Ureter (tissue), 1 donor: Measurements from ENCODE around the gene ACOT2. TPM values are rescaled to one million over a fixed set of nuclear protein-coding genes. Genes with fewer than 3 reads are reported as not detected.
A peak's percentile ranks its signal among the peaks of the same experiment; 100 is the strongest.
"Not testable (repeated sequence)": the region's sequence is repeated elsewhere in the genome, so short reads cannot be mapped to it uniquely, and the experiment has no call there.

Experiments
- DNase-seq: peaks from one replicate; pipeline ENCODE4 v3.0.0-alpha.2; 2020; ENCODE audit warnings: low spot score
- total RNA-seq: library from RNA; stranded (reverse); gene quantifications from one replicate; pipeline ENCODE4 v1.2.4, GENCODE V29; 2023
- donor health status: DM: yes; HTN: yes; CAD: no.

The ACOT2 gene
- total RNA-seq = 23.7 TPM

- DNase-seq = peak; percentile 82
These were observed at the start of gene ACOT2 for GRCh38 chr14:73569185-73569958. ACOT2 (plus strand) TSS chr14:73569213; CDS start chr14:73569241, 28 bp downstream.

- no peak for DNase-seq
These were observed 47.8 kb upstream of the ACOT2 start for GRCh38 chr14:73521229-73521628.

DNA sequence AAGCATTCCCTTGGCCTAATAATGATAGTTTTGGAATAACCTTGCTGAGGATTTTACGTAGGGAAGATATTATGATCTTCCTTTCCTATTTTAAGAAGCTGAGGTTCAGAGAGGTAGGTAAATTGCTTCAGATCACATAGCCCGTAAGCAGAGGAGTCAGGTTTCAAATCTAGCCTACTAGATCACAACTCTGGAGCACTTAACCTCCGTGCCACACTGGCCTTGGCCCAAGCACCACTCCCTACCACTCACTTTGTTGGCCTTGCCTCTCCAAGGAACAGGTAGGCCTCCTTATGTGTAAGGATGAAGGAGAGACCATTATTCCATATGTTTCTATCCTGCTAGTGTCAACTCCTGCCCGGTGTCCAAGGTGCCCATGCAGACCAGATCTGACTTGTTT, 44.5 kb upstream of the ACOT2 start:
- DNase-seq = no peak

- DNase-seq = no peak
These were observed 42.7 kb upstream of the ACOT2 start for GRCh38 chr14:73526036-73526984.

DNA sequence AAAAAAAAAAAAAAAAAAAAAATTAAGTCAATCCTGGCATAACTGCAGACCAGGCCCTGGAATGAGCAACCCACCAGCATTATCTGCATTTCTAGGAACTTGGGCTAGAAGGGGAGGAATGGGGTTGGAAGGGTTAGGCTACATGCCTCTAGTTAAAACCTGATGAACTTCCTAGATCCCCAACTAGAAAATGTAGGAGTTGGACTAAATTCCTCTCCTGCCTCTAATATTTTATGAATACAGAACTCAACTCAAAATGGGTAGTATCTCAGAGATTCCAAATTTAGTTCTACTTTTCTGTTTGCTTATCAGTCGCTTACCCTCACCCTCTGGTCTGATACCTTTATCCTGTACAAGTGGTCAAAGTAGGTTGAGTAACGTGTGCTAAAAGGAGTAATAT, 39.7 kb upstream of the ACOT2 start:
- not testable (repeated sequence) for DNase-seq

DNA sequence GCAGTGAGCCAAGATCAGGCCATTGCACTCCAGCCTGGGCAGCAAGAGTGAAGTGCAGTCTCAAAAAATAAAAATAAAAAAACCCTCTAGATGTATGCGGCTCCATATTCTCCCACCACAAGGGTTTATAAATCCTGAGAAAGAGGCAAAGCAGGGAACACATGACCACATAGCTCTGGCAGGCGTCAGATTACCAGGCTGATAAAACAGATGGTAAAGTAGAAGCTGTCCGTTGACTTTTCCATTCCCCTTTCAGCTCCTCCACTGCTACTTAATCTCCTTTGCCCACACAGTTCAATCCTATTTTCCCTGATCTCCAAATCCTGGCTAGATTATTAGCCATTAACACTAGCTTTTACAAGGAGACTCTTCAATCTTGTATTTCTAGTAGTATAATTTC, 37.0 kb upstream of the ACOT2 start:
- DNase-seq = not testable (repeated sequence)

DNA sequence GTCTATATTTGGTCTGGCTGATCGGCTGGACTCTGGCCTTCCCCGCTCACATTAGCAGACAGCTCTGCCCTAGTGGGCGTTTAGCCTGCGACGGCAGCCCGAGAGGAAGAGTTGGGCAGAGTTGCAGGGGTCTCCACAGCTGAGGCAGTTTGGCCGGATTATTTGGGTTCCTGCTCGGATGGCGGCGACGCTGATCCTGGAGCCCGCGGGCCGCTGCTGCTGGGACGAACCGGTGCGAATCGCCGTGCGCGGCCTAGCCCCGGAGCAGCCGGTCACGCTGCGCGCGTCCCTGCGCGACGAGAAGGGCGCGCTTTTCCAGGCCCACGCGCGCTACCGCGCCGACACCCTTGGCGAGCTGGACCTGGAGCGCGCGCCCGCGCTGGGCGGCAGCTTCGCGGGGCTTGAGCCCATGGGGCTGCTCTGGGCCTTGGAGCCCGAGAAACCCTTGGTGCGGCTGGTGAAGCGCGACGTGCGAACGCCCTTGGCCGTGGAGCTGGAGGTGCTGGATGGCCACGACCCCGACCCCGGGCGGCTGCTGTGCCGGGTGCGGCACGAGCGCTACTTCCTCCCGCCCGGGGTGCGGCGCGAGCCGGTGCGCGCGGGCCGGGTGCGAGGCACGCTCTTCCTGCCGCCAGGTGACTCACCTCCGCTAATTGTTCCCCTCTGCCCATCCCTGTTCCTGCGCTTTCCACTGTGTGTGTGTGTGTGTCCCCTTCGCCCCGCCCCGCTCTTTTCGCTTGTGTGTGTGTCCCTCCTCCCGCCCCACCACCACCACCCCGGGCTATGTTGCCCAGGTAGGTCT, 31.6 kb upstream of the ACOT2 start:
- peak; percentile 57 for DNase-seq

GRCh38 chr14:73539017-73539416, 30.0 kb upstream of the ACOT2 start:
- not testable (repeated sequence) for DNase-seq

DNA sequence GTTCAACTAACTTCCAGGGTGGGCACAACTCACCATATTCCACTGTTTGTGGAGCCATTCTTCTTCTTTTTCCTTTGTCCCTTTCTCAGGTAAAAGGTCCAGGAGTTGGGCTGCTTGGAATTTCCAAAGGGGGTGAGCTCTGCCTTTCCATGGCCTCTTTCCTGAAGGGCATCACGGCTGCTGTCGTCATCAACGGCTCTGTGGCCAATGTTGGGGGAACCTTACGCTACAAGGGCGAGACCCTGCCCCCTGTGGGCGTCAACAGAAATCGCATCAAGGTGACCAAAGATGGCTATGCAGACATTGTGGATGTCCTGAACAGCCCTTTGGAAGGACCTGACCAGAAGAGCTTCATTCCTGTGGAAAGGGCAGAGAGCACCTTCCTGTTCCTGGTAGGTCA, 26.1 kb upstream of the ACOT2 start:
- not testable (repeated sequence) for DNase-seq

- DNase-seq = not testable (repeated sequence)
These were observed 23.7 kb upstream of the ACOT2 start for GRCh38 chr14:73545353-73545752.

- not testable (repeated sequence) for DNase-seq
These were observed 19.9 kb upstream of the ACOT2 start for GRCh38 chr14:73549097-73549496.

- DNase-seq = not testable (repeated sequence)
These were observed 19.0 kb upstream of the ACOT2 start for GRCh38 chr14:73549889-73550524.

DNA sequence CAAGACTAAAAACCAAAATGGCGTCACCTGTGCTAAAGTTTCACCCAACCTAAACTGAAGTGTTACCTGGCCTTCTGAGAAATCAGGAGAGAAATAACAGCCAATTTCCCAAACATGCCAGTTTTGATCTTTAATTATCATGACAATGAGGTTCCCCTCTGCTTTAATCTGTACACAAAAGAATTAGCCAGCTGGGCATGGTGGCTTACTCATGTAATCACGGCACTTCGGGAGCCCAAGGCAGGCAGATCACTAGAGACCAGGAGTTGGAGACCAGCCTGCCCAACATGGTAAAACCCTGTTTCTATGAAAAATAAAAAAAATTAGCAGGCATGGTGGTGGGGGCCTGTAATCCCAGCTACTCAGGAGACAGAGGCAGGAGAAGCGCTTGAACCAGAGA, 15.2 kb upstream of the ACOT2 start:
- DNase-seq = no peak

DNA sequence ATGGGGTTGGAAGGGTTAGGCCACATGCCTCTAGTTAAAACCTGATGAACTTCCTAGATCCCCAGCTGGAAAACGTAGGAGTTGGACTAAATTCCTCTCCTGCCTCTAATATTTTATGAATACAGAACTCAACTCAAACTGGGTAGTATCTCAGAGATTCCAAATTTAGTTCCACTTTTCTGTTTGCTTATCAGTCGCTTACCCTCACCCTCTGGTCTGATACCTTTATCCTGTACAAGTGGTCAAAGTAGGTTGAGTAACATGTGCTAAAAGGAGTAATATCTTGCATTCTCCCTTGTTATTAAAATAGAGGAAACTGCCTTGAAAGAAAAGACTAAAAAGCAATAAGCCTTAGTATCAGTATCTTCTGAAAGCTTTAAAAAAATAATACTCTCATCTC, 11.8 kb upstream of the ACOT2 start:
- DNase-seq = not testable (repeated sequence)

DNA sequence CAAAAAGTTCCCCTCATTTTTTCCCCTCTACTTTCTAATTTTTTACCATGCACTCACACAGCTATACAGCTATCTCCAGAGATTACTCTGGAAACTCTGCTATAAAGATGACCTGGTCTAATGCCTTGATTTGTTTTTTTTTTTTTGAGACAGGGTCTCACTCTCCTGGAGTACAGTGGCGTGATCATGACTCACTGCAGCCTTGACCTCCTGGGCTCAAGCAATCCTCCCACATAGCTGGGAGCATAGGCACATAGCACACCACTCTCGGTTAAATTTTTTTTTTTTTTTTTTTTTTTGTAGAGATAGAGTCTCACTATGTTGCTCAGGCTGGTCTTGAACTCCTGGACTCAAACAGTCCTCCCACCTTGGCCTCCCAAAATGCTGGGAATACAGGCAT, 10.8 kb upstream of the ACOT2 start:
- DNase-seq = not testable (repeated sequence)

- not testable (repeated sequence) for DNase-seq
These were observed 6.8 kb upstream of the ACOT2 start for GRCh38 chr14:73562256-73562655.

DNA sequence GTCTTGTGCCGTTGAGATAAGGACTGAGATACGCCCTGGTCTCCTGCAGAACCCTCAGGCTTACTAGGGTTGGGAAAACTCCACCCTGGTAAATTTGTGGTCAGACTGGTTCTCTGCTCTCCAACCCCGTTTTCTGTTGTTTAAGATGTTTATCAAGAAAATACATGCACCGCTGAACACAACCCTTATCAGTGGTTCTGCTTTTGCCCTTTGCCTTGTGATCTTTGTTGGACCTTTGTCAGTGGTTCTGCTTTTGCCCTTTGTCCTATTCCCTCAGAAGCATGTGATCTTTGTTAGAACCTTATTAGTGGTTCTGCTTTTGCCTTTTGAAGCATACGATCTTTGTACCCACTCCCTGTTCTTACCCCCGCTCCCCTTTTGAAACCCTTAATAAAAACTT, 6.3 kb upstream of the ACOT2 start:
- not testable (repeated sequence) for DNase-seq

- not testable (repeated sequence) for DNase-seq
These were observed 2.6 kb upstream of the ACOT2 start for GRCh38 chr14:73566431-73566830.

DNA sequence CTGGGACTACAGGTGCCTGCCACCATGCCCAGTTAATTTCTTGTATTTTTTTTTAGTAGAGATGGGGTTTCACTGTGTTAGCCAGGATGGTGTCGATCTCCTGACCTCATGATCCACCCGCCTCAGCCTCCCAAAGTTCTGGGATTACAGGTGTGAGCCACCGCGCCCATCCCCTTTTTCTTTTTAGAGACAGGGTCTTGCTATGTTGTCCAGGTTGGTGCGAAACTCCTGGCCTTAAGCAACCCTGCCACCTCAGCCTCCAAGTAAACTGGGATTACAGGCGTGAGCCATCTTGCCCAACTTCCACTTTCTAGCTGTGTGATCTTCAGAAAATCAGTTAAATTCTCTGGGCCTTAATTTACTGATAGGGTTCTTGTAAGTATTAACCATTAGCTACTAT, 2.1 kb upstream of the ACOT2 start:
- DNase-seq = not testable (repeated sequence)

DNA sequence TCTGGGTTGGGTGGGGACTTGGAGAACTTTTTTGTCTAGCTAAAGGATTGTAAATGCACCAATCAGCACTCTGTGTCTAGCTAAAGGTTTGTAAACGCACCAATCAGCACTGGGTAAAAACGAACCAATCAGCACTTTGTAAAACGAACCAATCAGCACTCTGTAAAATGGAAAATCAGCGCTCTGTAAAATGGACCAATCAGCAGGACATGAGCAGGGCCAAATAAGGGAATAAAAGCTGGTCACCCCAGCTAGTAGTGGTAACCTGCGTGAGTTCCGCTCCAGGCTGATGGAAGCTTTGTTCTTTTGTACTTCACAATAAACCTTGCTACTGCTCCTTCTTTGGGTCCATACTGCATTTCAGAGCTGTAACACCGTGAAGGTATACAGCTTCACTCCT, 1.7 kb upstream of the ACOT2 start:
- DNase-seq = no peak
